ENCODE data around the gene FOXN3. TPM values are rescaled to one million over a fixed set of nuclear protein-coding genes. Genes with fewer than 3 reads are reported as not detected.

The FOXN3 gene
- total RNA-seq, 2 experiments from 2014 or later: 70.3 to 72.7 TPM

- H3K4me3 Mint-ChIP-seq: no peak overlapping the region
- no peak overlapping the region for H3K27ac Mint-ChIP-seq
- CTCF ChIA-PET: interaction anchor here (1.3 to 1.4 kb wide), 2 partner anchors 11 to 16 kb away, joined by 3 to 6 read pairs; no protein-coding TSS in a partner anchor
Measured at GRCh38 chr14:89377544-89377943, 39.5 kb downstream of the FOXN3 start.

GRCh38 chr14:89374908-89375307, 42.1 kb downstream of the FOXN3 start:
- ChIA-PET CTCF (no interaction called here), POLR2A (interaction anchor here (0.6 kb wide), 1 partner anchor 9 kb away, joined by 3 read pairs; no protein-coding TSS in a partner anchor)
- DNase-seq (no peak), ATAC-seq (no peak)
- H3K27ac Mint-ChIP-seq: no peak overlapping the region
- H3K4me1 Mint-ChIP-seq (ENCODE audit: low read depth): peaks cover 33% of the 10 kb centered on the region
- H3K9me3 Mint-ChIP-seq (ENCODE audit: insufficient read depth): peaks cover 11% of the 10 kb centered on the region
- H3K27me3 Mint-ChIP-seq (ENCODE audit: low read depth): no peaks in the 10 kb centered on the region
- peaks cover 41% of the 10 kb centered on the region for H3K36me3 Mint-ChIP-seq (ENCODE audit: low read depth)
- no peak overlapping the region for H3K4me3 Mint-ChIP-seq

More at GRCh38 chr14:89377544-89377943, 39.5 kb downstream of the FOXN3 start:
- POLR2A ChIA-PET: no interaction called here
- no peak for DNase-seq
- H3K9me3 Mint-ChIP-seq (ENCODE audit: insufficient read depth): peaks cover 11% of the 10 kb centered on the region
- H3K27me3 Mint-ChIP-seq (ENCODE audit: low read depth): no peaks in the 10 kb centered on the region
- no peak for ATAC-seq
- H3K36me3 Mint-ChIP-seq (ENCODE audit: low read depth): peaks cover 44% of the 10 kb centered on the region
- H3K4me1 Mint-ChIP-seq (ENCODE audit: low read depth): peaks cover 20% of the 10 kb centered on the region

DNA sequence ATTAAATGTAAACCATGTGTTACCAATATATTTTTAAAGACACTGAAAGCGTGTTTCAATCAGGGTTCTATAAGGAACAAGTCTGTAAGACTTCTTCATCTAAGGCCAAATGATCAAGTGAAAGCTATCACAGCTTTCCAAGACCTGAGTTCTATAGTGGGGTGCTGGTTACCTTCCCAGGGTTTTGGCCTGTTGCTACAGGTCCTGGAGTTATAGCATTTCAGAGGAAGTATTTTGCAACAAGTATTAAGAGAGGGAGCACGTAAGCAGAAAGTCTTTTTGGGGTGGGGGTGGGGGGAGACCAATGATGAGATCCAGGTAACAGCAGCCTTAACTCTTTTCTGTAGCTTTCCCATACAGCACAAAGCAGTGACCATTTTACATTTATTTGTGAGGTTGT, 43.8 kb downstream of the FOXN3 start:
- no peak for ATAC-seq
- Mint-ChIP-seq H3K9me3 (ENCODE audit: insufficient read depth) (peaks cover 19% of the 10 kb centered on the region), H3K27ac (no peak overlapping the region), H3K4me3 (no peak overlapping the region), H3K4me1 (ENCODE audit: low read depth) (peaks cover 35% of the 10 kb centered on the region), H3K36me3 (ENCODE audit: low read depth) (peaks cover 45% of the 10 kb centered on the region), H3K27me3 (ENCODE audit: low read depth) (no peaks in the 10 kb centered on the region)
- CTCF ChIA-PET: no interaction called here
- DNase-seq: no peak
- POLR2A ChIA-PET: interaction anchor here (0.5 to 0.6 kb wide), 2 partner anchors 83 to 204 kb away, joined by 3 read pairs; no protein-coding TSS in a partner anchor

GRCh38 chr14:89372512-89372883, 44.5 kb downstream of the FOXN3 start:
- ChIA-PET POLR2A (no interaction called here), CTCF (no interaction called here)
- no peak overlapping the region for H3K4me3 Mint-ChIP-seq
- peaks cover 19% of the 10 kb centered on the region for H3K9me3 Mint-ChIP-seq (ENCODE audit: insufficient read depth)
- ATAC-seq: no peak
- H3K4me1 Mint-ChIP-seq (ENCODE audit: low read depth): peaks cover 38% of the 10 kb centered on the region
- H3K27ac Mint-ChIP-seq: no peak overlapping the region
- peaks cover 41% of the 10 kb centered on the region for H3K36me3 Mint-ChIP-seq (ENCODE audit: low read depth)
- H3K27me3 Mint-ChIP-seq (ENCODE audit: low read depth): no peaks in the 10 kb centered on the region
- no peak for DNase-seq

GRCh38 chr14:89371585-89372511, 45.2 kb downstream of the FOXN3 start:
- no peak overlapping the region for H3K27ac Mint-ChIP-seq
- peaks cover 41% of the 10 kb centered on the region for H3K36me3 Mint-ChIP-seq (ENCODE audit: low read depth)
- POLR2A ChIA-PET: no interaction called here
- no peak for ATAC-seq
- no peak overlapping the region for H3K4me3 Mint-ChIP-seq
- CTCF ChIA-PET: no interaction called here
- H3K9me3 Mint-ChIP-seq (ENCODE audit: insufficient read depth): peaks cover 19% of the 10 kb centered on the region
- peaks cover 43% of the 10 kb centered on the region for H3K4me1 Mint-ChIP-seq (ENCODE audit: low read depth)
- DNase-seq: no peak
- no peaks in the 10 kb centered on the region for H3K27me3 Mint-ChIP-seq (ENCODE audit: low read depth)

GRCh38 chr14:89370781-89371180, 46.3 kb downstream of the FOXN3 start:
- Mint-ChIP-seq H3K27me3 (ENCODE audit: low read depth) (no peaks in the 10 kb centered on the region), H3K36me3 (ENCODE audit: low read depth) (peaks cover 41% of the 10 kb centered on the region), H3K4me3 (no peak overlapping the region), H3K27ac (no peak overlapping the region), H3K4me1 (ENCODE audit: low read depth) (peaks cover 49% of the 10 kb centered on the region), H3K9me3 (ENCODE audit: insufficient read depth) (peaks cover 19% of the 10 kb centered on the region)
- DNase-seq (no peak), ATAC-seq (no peak)
- ChIA-PET POLR2A (no interaction called here), CTCF (interaction anchor here (0.5 kb wide), 1 partner anchor 541 kb away, joined by 3 read pairs; no protein-coding TSS in a partner anchor)

DNA sequence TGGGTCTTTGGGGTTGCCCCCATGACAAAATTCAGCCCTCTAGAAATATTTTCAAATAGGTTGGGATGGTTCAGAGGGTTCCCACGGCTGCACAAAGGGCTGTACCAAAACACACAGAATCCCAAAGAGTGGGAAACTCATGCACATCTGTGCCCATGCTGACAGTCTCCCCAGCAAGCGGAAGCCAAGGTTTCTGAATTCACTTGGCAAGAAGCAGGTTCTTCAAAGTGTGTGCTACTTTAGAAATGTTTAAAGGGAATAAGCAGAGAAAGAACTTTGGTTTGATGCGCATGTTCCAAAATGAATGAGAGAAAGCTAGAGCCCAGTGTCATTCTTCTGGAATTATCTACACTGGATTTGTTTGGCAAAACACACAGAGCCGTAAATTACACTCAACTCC, 46.7 kb downstream of the FOXN3 start:
- POLR2A ChIA-PET: no interaction called here
- Mint-ChIP-seq H3K27me3 (ENCODE audit: low read depth) (no peaks in the 10 kb centered on the region), H3K36me3 (ENCODE audit: low read depth) (peaks cover 40% of the 10 kb centered on the region), H3K27ac (no peak overlapping the region), H3K4me1 (ENCODE audit: low read depth) (peaks cover 51% of the 10 kb centered on the region), H3K4me3 (no peak overlapping the region), H3K9me3 (ENCODE audit: insufficient read depth) (peaks cover 19% of the 10 kb centered on the region)
- DNase-seq (no peak), ATAC-seq (no peak)
- CTCF ChIA-PET: interaction anchor here (0.5 kb wide), 1 partner anchor 542 kb away, joined by 3 read pairs; no protein-coding TSS in a partner anchor

- H3K9me3 Mint-ChIP-seq (ENCODE audit: insufficient read depth): peaks cover 18% of the 10 kb centered on the region
- no peaks in the 10 kb centered on the region for H3K27me3 Mint-ChIP-seq (ENCODE audit: low read depth)
- H3K4me3 Mint-ChIP-seq: no peak overlapping the region
- ChIA-PET POLR2A (interaction anchor here (0.8 kb wide), 1 partner anchor 47 kb away, joined by 3 read pairs; no protein-coding TSS in a partner anchor), CTCF (no interaction called here)
- ATAC-seq (no peak), DNase-seq (no peak)
- H3K36me3 Mint-ChIP-seq (ENCODE audit: low read depth): peaks cover 41% of the 10 kb centered on the region
- no peak overlapping the region for H3K27ac Mint-ChIP-seq
- peaks cover 57% of the 10 kb centered on the region for H3K4me1 Mint-ChIP-seq (ENCODE audit: low read depth)
Measured at GRCh38 chr14:89369656-89370055, 47.4 kb downstream of the FOXN3 start.

DNA sequence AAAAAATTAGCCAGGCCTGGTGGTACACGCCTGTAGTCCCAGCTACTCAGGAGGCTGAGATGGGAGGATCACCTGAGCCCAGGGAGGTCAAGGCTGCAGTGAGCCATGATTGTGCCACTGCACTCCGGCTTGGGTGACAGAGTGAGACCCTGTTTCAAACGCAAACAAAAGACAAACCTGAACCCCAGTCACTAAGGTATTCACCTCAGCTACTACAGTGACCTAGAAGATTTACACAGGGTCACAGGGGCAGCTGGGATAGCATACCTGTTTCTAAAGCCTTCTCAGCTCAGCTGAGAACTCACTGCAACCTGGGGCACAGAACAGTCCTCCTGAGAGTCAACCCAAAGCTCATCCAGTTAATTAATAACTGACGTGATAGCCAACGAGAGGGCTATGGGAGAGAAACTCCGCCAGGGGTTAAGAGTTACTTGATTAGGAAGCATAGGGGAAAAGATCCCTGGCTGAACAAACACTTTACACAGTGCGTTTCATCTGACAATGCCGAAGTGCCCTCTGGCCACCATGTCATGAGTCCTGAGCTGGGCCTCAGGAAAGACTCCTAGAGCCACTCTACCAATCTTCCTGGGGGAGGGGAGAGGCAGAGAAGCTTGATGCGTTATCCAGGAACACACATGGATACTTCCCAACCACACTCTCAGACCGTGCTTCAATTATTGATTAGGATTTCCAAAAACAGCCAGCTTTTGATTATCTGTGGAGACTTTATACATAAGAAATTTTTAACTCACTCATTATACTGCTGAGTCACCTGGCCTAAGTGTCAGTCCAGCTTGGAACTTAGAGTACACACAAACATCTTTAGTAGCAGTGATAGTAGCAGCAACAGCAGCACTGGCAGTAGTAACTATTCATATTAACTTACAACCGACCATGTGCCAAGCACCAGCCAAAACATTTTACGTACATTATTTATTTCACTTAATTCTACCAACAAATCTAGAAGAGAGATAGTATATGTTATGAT, 48.2 kb downstream of the FOXN3 start:
- no peak overlapping the region for H3K4me3 Mint-ChIP-seq
- H3K9me3 Mint-ChIP-seq (ENCODE audit: insufficient read depth): peaks cover 13% of the 10 kb centered on the region
- no peaks in the 10 kb centered on the region for H3K27me3 Mint-ChIP-seq (ENCODE audit: low read depth)
- peaks cover 61% of the 10 kb centered on the region for H3K4me1 Mint-ChIP-seq (ENCODE audit: low read depth)
- H3K27ac Mint-ChIP-seq: no peak overlapping the region
- POLR2A ChIA-PET: interaction anchor here (0.8 kb wide), 1 partner anchor 46 kb away, joined by 3 read pairs; no protein-coding TSS in a partner anchor
- DNase-seq (no peak), ATAC-seq (no peak)
- H3K36me3 Mint-ChIP-seq (ENCODE audit: low read depth): peaks cover 38% of the 10 kb centered on the region
- CTCF ChIA-PET: no interaction called here

- Mint-ChIP-seq H3K4me3 (no peak overlapping the region), H3K36me3 (ENCODE audit: low read depth) (peaks cover 45% of the 10 kb centered on the region), H3K27me3 (ENCODE audit: low read depth) (no peaks in the 10 kb centered on the region), H3K4me1 (ENCODE audit: low read depth) (peaks cover 62% of the 10 kb centered on the region), H3K9me3 (ENCODE audit: insufficient read depth) (peaks cover 13% of the 10 kb centered on the region), H3K27ac (peak overlapping the region; percentile 11)
- no peak for DNase-seq
- ChIA-PET POLR2A (no interaction called here), CTCF (no interaction called here)
- ATAC-seq: no peak
Measured at GRCh38 chr14:89367779-89368120, 49.3 kb downstream of the FOXN3 start.

DNA sequence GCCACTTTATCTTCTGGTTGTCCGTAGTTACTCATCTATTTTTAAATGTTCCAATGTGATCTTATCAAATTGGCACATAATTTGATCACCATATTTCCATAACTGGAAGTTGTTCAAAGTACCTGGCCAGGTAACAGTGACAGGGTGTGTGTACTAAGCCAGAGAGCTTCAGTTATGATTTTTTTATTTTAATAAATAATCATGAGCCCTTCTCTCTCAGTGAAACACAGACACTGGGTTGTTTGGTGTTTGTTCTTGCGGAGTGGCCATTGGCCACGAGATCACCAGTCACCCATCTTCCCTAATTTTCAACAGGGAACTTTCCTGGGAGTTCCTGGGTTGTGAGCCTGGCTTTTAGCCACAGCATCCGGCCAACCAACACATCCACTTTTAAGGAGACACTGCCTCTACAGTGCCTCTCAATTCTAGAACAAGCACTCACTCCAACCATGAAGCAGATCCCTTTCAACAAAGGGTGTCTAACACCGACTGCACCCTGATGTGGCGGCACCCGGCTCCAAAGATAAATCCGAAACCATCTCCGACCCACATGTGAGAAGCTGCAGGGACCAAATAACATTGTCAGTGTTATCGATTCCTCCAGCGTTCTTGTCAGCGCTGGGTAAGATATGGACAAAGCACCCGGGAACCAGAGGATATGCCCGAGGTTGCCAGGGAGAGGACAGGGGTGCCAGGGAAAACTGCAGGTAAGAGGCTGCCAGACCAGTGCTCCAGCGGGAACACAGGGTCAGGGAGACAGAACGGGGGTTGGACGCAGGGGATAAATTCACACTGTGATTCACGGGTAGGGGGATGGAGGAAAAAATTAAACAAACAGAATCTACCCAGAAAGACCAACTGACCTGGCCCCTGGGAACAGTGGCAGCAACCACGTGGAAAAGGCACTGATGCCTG, 49.9 kb downstream of the FOXN3 start:
- ChIA-PET CTCF (interaction anchor here (0.8 to 2.4 kb wide), 2 partner anchors 11 to 63 kb away, joined by 6 to 7 read pairs; no protein-coding TSS in a partner anchor), POLR2A (interaction anchor here (3.3 kb wide), 1 partner anchor 63 kb away, joined by 11 read pairs; no protein-coding TSS in a partner anchor)
- Mint-ChIP-seq H3K4me1 (ENCODE audit: low read depth) (peaks cover 57% of the 10 kb centered on the region), H3K9me3 (ENCODE audit: insufficient read depth) (peaks cover 12% of the 10 kb centered on the region), H3K36me3 (ENCODE audit: low read depth) (peaks cover 42% of the 10 kb centered on the region), H3K27ac (peak overlapping the region; percentile 52), H3K4me3 (no peak overlapping the region), H3K27me3 (ENCODE audit: low read depth) (no peaks in the 10 kb centered on the region)
- no peak for ATAC-seq
- DNase-seq: no peak
